WTC11 (cell line): ENCODE data around the gene PICALM.

Experiments used
- CREB1 ChIP-seq: sonication (generic); formaldehyde crosslinking; IDR thresholded peaks from 2 replicates; pipeline ENCODE4 v1.8.0; 2023; ENCODE audit warnings: mild to moderate bottlenecking, missing genetic modification reagents
- ZNF425 ChIP-seq: fragments of 250-450 bp; sonication (Bioruptor Pico); conservative IDR thresholded peaks from 2 replicates; pipeline ENCODE4 v1.9.0; 2021; ENCODE audit warnings: mild to moderate bottlenecking

GRCh38 chr11:86040919-86041850 is 27.7 kb downstream of the PICALM start:
- TF ChIP-seq CREB1 (CRISPR knock-in tag) (no peak), ZNF425 (CRISPR knock-in tag) (no peak)
